K562 treated with DMSO at 1 percent for 24 hours (cell line): ENCODE data around the gene NAGA. TPM values are rescaled to one million over a fixed set of nuclear protein-coding genes. Genes with fewer than 3 reads are reported as not detected.

Source experiments
- total RNA-seq: library from RNA; unstranded; fragments of 300-600 nt; gene quantifications from 2 replicates; pipeline ENCODE4 v1.2.3, GENCODE V29; 2022; ENCODE audit warnings: low read depth; ENCODE audit not compliant: insufficient read depth

NAGA gene
- 41.7 and 49.3 TPM in 2 replicates for total RNA-seq

GRCh38 chr22:42070517-42071422 is at the start of gene NAGA:
Gene NAGA, minus strand, starts transcription at chr22:42070812. Its CDS starts 515 bp downstream, at chr22:42070297.

GRCh38 chr22:42090596-42091454 is 20.2 kb upstream of the NAGA start, which contains the start of gene NDUFA6:
Gene NDUFA6, minus strand, starts transcription at chr22:42090772. Its CDS starts 28 bp downstream, at chr22:42090744.

GRCh38 chr22:42079319-42080251 is 9.0 kb upstream of the NAGA start, which contains the start of gene SMDT1:
Gene SMDT1, plus strand, starts transcription at chr22:42079700. Its CDS starts 69 bp downstream, at chr22:42079769.

GRCh38 chr22:42074132-42074811 is 3.7 kb upstream of the NAGA start, which contains the start of gene PHETA2:
Gene PHETA2, plus strand, starts transcription at chr22:42074248. Its CDS starts 3,046 bp downstream, at chr22:42077294.

Other genes starting within 250 kb of the NAGA start
- gene SREBF2, start 237.7 kb downstream of the NAGA start, total RNA-seq: 90.3 and 94.2 TPM in 2 replicates
- 2.4 and 4.3 TPM in 2 replicates for gene SHISA8, start 155.7 kb downstream of the NAGA start, total RNA-seq
- 0.81 and 0.93 TPM in 2 replicates for gene TNFRSF13C, start 144.0 kb downstream of the NAGA start, total RNA-seq
- 49.0 and 50.7 TPM in 2 replicates for gene CENPM, start 123.7 kb downstream of the NAGA start, total RNA-seq
- gene SEPTIN3, start 101.4 kb downstream of the NAGA start, total RNA-seq: 0.10 TPM in 1 of 2 replicates, not detected in the other
- not detected in 2 replicates for gene WBP2NL, start 72.0 kb downstream of the NAGA start, total RNA-seq
- gene PHETA2, start 3.4 kb upstream of the NAGA start, total RNA-seq: 0.24 TPM in 1 of 2 replicates, not detected in the other
- gene SMDT1, start 8.9 kb upstream of the NAGA start, total RNA-seq: 55.2 and 74.5 TPM in 2 replicates
- 57.2 and 67.3 TPM in 2 replicates for gene NDUFA6, start 20.0 kb upstream of the NAGA start, total RNA-seq
- gene CYP2D6, start 60.0 kb upstream of the NAGA start, total RNA-seq: 0.28 and 0.87 TPM in 2 replicates
- gene TCF20, start 199.8 kb upstream of the NAGA start, total RNA-seq: 14.3 and 14.8 TPM in 2 replicates